Sigmoid colon (tissue), 3 donors: ENCODE measurements around the gene AUTS2.

Experiments
- CTCF ChIP-seq, 4 experiments: fragments of 450-650 bp in 3 of 4; fragments of 200-600 bp in 1 of 4; IDR thresholded peaks; one replicate each; pipeline ENCODE4 v1.5.1; 2016 to 2019; ENCODE audit warnings: antibody characterized with exemption in 4 of 4, mild to moderate bottlenecking in 3 of 4, moderate library complexity in 2 of 4
- POLR2A ChIP-seq, 2 donors: fragments of 450-650 bp; IDR thresholded peaks; one replicate each; pipeline ENCODE4 v1.6.1; 2016; ENCODE audit warnings: antibody characterized with exemption in 2 of 2, mild to moderate bottlenecking in 2 of 2, moderate library complexity in 2 of 2

- TF ChIP-seq POLR2A (IDR thresholded peaks at IDR 0.05) (no peak), CTCF (IDR thresholded peaks at IDR 0.05) (no peak)
Observed at GRCh38 chr7:69683002-69683401, 84.7 kb downstream of the AUTS2 start.
